ENCODE data around the gene MAX.

Gene MAX, protein sequence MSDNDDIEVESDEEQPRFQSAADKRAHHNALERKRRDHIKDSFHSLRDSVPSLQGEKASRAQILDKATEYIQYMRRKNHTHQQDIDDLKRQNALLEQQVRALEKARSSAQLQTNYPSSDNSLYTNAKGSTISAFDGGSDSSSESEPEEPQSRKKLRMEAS

DNA sequence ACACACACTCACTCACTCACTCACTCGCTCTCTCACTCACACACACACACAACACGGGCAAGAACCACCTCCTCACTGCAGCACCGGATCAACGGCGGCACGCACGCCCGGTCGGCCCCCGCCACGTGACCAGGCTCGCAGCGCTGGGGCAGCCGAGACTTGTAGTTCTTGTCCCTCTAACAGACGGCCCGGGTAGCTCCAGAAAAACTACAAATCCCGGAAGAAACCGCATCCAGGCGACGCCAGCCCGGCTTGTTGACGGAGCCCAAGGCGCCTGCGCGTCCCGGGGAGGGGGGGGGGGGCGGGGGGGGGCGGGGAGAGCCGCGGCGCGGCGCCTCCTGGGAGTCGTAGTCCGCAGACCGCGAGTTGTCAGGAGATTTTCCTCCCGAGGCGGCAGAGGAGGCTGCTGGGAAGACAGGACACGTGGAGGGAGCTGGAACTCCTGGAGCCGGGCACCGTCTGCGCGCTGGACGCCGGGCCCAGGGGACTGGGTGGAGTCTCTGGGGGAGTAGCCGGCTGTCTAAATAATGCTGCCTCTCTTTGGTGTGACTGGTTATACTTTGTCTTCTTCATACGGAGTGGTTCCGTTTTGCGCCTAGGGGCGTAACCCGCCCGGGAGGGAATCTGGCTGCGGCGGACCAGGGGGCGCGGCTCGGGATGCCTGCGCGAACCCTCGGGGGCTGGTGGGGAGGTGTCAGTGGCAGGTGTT, at the start of gene MAX:
Gene MAX, minus strand, starts transcription at position 77 of the 709 bp plus-strand sequence. CDS start 178 bp downstream, outside the sequence.
- peak; percentile 100 for DNase-seq

DNA sequence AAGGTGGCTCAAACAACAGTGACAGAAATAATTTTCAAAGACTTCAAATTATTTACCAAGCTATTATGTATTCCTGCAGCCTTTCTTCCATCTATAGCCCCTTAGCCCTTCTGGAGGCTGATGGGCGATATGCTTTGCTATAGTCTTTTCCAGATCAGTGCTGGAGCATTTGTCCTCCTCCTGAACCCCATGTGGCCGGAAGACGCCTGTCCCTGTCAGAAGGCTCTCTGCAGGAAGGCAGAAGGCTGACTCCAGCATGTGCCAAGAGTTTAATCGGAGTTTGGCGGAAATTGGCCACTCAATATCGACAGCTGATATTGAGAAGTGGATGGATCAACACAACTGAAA, 49.3 kb upstream of the MAX start:
- no peak for DNase-seq

- DNase-seq: no peak
Measured at GRCh38 chr14:65150898-65151608, 48.7 kb upstream of the MAX start.

- DNase-seq: no peak
Measured at GRCh38 chr14:65149116-65149515, 46.8 kb upstream of the MAX start.

GRCh38 chr14:65144170-65144569, 41.9 kb upstream of the MAX start:
- DNase-seq: no peak

- no peak for DNase-seq
Measured at GRCh38 chr14:65142914-65143625, 40.8 kb upstream of the MAX start.

DNA sequence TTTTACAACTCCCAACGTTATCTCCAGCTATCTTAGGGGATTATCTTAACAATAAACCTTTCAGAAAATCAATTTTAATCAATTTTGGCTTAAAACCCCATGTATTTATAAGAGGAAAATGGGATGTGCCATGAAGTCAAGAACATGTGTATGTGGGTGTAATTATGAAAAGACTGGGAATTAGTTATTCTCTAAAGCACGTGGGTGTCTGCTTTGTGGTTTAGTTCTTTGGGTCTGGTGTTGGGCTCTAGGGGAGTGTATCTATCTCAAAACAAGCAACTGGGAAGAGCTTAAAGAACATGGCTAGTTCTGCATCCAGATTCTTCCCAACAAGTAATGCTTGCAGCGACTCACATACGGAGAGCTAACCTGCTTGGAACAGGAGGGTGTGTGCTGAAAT, 40.1 kb upstream of the MAX start:
- no peak for DNase-seq

DNA sequence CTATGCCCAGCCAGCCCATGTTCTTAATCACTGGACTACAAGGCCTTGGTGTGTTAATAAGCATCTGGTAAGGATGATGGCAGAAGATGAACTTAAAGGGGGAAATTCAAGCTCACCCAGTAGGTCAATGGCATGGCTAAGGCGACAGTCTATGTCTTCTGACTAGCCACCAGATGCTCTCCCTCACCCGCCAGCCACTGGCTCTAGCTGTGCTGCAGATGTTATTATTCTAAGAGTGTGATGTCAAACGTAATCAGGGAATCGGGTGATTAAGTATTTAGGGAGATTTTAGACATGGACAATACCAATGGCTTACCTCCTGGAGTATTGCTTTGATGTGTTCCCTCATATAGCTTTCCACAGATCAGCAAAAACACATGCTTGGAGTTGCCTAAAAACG, 39.2 kb upstream of the MAX start:
- no peak for DNase-seq

- DNase-seq: no peak
Measured at GRCh38 chr14:65137648-65138307, 35.5 kb upstream of the MAX start.

DNA sequence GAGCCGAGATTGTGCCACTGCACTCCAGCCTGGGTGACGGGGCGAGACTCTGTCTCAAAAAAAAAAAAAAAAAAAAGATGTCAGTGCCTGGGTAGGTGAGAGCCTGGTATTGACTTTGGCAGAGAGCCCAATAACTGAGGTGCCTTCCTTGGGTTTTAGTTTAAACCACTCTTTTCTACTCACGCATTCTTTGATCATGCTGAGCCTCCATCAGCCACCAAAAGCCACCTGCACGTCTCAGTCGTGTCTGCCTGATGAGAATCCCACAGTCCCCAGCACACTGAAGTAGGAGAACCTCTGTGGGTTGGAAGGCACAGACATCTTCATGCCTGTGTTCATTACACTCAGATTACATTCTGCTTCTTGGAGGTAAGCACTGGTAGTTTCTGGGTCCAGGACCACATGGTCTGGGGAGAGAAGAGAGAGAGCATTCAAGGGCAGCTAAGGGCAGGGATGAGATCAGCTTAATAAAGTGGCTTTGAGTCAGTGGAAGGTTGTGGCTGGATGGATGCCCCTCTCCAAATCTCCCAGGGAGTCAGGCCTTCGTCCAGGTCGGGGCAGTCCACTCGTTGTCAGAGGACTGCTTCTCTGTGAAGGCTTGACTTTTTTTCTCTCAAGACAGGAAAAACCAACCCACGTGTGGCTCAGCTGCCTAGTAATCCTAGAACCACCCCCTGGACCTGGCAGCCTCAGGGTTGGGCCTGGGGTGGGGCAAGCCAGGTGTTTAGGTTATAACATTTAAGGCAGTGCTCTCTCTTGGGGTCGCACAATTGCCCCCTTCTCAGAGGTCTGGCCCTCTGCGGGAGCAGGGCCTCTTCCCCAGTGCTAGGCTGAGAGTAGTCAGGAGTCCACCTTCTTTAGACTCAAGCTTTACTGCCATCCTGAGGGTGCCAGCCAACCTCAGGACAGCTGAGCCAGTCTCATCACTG, 32.6 kb upstream of the MAX start:
- DNase-seq: no peak

DNA sequence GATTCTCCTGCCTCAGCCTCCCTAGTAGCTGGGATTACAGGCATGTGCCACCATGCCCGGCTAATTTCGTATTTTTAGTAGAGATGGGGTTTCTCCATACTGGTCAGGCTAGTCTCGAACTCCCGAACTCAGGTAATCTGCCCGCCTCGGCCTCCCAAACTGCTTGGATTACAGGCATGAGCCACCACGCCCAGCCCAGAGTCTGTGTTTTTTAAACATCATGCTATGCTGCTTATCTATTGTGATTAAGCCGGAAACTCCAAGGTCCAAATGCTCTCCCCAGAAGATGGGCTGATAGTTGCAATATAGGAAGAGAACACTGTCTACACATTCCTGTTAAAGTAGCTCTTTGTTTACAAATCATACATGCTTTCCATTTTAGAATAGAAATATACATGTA, 30.5 kb upstream of the MAX start:
- no peak for DNase-seq

DNA sequence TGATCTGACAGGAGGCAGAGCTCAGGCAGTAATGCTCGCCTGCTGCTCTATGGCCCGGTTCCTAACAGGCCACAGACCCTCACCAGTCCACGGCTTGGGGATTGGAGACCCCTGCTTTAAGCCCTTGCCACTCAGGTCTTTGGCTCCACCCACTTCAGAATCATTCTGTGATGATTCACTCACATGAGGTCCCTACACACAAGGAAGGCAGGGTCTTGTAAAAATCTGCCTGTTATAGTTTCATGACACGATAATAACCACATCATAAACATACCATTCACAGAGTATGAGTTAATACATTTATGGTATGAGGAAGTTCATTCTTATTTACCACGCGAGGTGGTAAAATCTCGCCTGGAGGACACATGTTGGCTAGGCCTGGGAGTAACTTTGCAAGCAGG, 29.0 kb upstream of the MAX start:
- DNase-seq: no peak

GRCh38 chr14:65128096-65128495, 25.8 kb upstream of the MAX start:
- DNase-seq: no peak

DNA sequence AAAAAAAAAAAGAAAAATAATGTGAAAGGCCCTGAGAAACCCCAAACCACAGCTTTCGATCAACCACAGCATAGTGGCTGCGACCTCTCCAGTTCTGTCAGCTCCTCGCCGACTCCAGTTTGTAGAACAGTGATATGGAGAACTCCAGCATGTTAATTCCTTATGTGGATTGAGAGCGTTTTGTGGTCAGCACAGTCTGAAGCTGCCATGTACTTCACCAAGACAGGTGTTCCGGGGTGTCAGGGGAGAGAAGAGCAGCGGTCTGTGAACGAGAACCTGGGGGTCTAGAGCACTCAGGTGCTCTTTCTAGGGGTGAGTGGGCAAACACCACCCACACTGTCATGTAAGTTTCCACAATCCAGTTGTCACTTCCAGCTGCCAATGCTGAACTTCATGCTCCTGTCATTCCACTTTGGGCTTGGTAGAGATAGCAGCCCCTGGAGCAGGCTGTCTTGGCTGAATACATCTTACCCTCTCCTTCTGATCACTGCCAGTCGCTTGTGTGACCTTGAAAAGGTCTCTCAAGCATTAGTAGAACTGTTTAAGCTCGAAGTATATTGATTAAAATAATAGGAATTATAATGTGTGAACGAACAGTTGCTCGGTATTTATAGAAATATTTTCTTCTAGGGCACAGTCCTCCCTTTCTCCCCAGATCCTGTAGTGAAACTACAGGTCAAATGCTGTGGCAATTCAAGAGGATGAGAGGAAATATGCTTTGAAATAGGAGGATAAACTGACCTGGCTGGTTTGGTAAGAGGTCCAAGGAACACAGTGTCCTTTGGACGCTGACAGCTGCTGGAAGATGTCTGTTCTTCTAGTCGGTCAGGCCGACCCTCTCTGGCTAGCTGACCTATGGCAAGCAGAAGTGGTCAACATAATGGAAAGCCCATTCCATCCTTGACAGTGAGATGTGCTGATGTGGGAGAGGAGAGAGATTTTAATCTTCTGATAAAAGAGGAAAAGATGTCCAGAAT, 15.7 kb upstream of the MAX start:
- no peak for DNase-seq

DNA sequence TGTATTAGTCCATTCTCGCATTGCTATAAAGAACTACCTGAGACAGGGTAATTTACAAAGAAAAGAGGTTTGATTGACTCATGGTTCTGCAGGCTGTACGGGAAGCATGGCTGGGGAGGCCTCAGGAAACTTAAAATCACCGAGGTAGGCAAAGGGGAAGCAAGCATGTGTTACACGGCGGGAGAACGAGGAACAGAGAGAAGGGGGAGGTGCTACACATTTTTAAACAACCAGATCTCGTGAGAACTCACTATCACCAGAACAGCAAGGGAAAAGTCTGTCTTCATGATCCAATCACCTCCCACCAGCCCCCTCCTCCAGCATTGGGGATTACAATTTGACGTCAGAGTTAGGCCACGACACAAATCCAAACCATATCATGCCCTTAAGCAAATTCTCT, 13.3 kb upstream of the MAX start:
- no peak for DNase-seq

GRCh38 chr14:65110525-65110924, 8.2 kb upstream of the MAX start:
- no peak for DNase-seq

- DNase-seq: no peak
Measured at GRCh38 chr14:65109357-65109756, 7.0 kb upstream of the MAX start.

GRCh38 chr14:65107200-65107599, 4.9 kb upstream of the MAX start:
- DNase-seq: no peak

DNA sequence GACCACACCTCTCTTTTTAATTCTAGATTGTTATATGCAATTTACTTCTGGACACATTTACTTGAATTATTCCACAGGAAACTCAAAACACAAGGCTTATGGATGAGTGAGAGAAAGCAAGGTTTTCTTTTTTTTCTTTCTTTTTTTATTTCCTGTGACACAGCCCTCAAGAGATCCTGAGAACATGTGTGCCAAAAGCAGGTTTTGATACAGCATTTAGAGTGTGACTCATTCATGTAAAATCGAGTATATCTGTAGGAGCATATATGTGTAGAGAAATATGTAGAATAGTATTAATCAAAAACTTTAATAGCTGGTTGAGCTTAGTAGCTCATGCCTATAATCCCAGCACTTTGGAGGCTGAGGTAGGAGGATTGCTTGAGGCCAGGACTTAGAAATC, 4.4 kb upstream of the MAX start:
- DNase-seq: no peak

GRCh38 chr14:65106316-65106715, 4.0 kb upstream of the MAX start:
- DNase-seq: no peak

DNA sequence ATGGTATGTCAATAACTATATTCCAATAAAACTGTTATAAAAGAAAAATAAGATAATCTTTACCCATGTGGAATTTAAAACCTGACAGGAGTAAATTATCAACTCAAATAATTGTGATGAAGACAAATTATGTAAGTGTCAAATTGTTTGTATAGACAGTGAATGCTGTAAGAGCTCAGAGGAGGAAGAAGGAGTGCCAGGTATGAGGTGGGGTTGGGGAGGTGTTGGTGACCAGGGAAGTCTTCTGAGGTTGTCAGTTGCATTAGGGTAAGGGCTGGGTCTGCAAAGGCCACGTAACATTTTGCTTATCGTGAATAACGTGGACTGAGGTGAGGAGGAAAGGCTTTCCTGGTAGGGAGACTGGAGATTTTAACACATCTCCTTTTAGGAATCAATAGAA, 2.5 kb upstream of the MAX start:
- DNase-seq: no peak

Data from CD4-positive, alpha-beta T cell treated with Interleukin-4 for 4 hours (primary cell).